GM19372 (cell line): Measurements from ENCODE around the gene REPIN1.

ENCODE experiments used
- ATAC-seq: cut with Tn5 transposase; IDR thresholded peaks from one replicate; pipeline ENCODE4 v1.9.1; 2021; ENCODE audit warnings: mild to moderate bottlenecking, low read depth, moderate library complexity; ENCODE audit not compliant: unreplicated experiment

The REPIN1 gene

GRCh38 chr7:150358988-150359621 lies 9.5 kb upstream of the REPIN1 start:
- no peak for ATAC-seq

DNA sequence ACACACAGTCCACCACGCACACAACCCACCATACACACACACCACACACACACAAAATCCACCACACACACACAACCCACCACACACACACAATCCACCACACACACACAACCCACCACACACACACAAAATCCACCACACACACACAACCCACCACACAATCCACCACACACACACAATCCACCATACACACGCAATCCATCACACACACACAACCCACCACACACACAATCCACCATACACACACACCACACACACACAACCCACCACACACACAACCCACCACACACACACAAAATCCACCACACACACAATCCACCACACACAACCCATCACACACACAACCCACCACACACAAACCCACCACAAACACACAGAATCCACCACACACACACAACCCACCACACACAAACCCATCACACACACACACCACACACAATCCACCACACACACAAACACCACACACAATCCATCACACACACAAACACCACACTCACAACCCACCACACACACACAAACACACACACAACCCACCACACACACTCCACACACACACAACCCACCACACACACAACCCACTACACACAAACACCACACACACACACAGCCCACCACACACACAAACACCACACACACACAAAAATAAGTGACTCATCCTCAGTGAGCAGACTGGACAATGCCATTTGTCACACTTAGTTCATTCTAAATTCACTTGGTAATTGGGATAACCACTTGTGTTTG lies 8.8 kb upstream of the REPIN1 start:
- ATAC-seq: no peak

DNA sequence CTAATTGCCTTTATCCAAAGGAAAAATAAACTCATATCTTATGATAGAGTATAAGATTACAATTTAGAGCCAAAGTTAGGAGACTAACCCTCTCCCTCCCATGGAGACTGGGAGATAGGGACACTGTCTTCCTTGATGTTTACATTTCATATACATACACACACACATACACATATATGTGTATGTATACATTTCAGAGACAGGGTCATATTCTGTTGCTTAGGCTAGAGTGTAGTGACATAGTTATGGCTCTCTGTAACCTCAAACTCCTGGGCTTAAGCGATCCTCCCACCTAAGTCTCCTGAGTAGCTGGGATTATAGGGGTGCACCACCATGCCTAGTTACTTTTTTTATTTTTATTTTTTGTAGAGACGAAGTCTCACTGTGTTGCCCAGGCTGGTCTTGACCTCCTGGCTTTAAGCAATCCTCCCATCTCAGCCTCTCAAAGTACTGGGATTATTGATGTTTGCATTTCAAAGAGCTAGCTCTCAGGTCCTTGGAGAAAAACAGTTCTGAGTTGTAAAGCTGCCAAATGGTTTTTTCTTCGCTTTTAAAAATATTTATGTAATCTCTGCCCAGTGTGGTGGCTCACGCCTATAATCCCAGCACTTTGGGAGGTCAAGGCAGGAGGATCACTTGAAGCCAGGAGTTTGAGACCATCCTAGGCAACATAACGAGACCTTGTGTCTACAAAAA lies 8.1 kb upstream of the REPIN1 start:
- no peak for ATAC-seq

- ATAC-seq: no peak
Observed at GRCh38 chr7:150361402-150361801, 7.2 kb upstream of the REPIN1 start.

DNA sequence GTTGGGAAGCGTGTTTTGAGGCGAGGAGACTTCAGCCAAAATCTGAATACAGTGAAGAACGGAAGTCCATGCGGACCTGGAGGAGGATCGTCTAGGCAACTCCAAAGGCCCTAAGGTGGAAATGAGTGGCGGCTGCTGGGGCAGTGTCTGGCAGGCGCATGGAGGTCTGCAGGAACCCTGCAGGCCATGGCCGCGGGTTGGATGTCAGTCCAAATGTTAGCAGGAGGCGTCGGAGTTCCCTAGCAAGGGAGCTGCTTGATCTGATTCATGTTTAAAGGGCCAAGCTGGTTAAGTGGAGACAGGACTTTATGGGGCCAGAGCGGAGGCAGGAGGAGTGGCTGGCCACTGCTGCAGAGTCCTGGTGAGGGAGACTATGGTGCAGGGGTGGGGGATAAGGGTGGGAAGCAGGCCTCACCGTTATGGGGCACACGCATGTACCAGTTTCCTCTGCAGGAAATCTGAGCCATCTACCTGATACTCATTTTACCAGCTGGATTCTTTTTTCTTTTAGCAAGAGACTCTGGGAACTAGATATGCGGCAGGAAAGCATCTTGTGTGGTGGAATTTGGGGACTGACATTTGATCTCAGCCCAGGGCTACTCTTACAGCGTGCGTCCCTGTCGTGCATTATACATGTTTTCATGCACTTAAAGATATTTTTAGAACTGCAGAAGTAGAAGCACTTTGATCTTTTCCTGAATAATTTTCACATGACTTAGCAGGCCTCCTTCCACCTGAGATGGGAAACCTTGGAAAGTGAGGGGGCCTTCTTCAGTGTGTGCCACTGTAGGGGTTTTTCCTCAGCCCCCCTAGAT lies 6.6 kb upstream of the REPIN1 start:
- no peak for ATAC-seq

DNA sequence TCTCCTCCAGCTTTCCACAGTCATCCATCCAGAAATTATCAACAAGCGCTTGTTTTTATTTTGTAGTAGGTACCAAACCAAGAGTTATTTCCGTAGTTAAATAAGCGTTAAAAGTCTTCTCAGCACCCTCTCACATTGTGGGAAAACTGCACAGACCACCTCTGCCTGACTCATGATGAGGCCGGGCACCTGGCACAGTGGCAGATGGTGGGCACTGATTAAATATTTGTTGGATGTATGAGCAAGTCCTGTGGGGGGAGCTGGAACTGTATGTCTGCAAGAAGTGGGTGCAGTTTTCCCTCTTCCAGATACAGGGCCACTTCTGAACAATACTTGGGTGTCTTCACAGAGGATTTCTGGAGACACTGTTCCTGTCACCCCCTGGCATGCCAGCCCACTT lies 5.3 kb upstream of the REPIN1 start:
- ATAC-seq: no peak

- ATAC-seq: no peak
Observed at GRCh38 chr7:150363872-150364271, 4.8 kb upstream of the REPIN1 start.

DNA sequence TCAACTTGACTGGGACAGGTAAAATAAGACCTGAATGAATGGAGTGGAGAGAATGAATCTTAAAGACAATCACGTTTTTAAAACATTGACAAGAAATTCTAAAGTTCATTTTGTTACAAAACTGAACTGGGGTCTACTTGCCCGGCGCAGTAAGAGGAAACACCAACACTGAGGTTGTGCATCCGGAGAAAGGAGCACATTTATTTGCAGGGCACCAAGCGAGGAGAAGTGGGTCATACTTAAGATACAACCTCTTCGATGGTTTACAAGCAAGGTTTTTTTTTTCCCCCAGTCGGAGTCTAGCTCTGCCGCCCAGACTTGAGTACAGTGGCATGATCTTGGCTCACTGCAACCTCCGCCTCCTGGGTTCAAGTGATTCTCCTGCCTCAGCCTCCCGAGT lies 3.4 kb upstream of the REPIN1 start:
- no peak for ATAC-seq

DNA sequence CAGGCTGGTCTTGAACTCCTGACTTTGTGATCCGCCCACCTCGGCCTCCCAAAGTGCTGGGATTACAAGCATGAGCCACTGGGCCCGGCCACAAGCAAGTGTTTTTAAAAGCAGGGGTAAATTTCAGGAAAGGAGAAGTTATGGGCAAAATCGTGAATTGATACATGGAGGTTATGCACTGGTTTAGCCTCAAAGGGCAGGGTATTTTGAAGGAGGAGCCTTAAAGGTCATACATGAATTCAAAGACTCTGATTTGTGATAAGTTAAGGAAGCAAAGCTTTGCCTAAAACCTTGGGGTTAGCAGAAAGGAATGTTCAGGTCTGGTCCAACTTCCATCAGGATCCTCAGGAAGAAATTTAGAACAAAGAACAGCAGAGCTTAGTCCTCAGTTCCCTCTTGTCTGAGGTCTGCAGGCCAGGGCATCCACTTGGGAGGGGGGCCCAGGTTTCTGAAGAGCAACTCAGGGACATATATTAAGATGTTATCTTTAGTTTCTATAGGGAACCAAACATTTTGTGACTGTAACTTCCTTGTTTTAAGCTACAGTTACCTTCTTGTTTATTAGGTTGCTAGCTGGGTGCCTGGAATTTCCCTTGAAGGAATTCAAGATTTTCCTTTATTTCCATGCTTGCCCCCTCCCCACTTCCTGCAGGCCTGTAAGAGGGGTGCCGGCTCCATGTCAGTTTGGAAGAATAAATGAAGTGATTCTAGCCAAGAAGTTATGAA lies 2.8 kb upstream of the REPIN1 start:
- no peak for ATAC-seq

- no peak for ATAC-seq
Observed at GRCh38 chr7:150367677-150368095, 936 bp upstream of the REPIN1 start.

GRCh38 chr7:150368884-150369747 lies 494 bp downstream of the REPIN1 start:
- peak; percentile 37 for ATAC-seq

DNA sequence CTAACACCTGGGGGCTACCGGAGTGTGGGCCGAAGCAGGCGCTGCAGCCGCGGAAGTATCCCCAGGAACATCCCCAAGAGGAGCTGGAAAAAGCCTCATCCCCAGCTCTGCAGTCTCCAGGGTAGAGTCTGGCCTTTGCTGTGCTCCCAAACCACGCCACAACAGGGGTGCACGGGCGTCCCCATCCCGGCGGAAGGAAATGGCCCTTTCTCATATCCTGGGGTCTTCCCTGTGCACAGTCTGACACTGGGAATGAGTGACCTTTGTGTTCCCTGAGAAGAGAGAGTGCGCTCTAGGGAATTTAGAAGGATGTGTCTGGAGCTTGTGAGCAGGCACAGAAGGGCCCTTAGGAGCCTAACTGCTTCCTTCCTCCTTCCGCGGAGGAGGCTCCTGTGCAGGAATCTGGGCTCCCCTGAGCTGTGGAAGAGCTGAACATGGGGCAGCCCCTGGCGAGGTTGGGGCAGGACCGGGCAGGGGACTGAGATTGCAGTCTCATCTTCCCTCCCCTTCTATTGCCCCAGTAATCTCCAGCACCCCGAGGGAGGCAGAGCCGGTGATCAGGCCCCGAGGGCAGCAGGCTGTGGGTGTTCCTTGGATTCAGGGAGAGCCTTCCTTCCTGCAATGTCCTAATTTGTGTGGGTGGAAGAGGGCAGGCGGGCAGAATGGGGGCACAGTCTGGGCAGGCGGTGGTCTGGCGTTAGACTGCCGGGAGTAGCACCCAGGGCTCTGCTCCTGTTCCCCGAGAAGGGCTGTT lies 1.3 kb downstream of the REPIN1 start:
- no peak for ATAC-seq

GRCh38 chr7:150370612-150371071 lies 2.0 kb downstream of the REPIN1 start:
- ATAC-seq: no peak

- no peak for ATAC-seq
Observed at GRCh38 chr7:150371131-150371995, 2.7 kb downstream of the REPIN1 start.

- ATAC-seq: no peak
Observed at GRCh38 chr7:150371996-150372270, 3.3 kb downstream of the REPIN1 start.

- ATAC-seq: no peak
Observed at GRCh38 chr7:150372271-150373048, 3.8 kb downstream of the REPIN1 start.
